ENCODE measurements around the gene GPM6B.
"Not testable (repeated sequence)": the region's sequence is repeated elsewhere in the genome, so short reads cannot be mapped to it uniquely, and the experiment has no call there.

GPM6B gene

GRCh38 chrX:13761606-13762414 lies 55.1 kb downstream of the GPM6B start:
- DNase-seq = no peak

DNA sequence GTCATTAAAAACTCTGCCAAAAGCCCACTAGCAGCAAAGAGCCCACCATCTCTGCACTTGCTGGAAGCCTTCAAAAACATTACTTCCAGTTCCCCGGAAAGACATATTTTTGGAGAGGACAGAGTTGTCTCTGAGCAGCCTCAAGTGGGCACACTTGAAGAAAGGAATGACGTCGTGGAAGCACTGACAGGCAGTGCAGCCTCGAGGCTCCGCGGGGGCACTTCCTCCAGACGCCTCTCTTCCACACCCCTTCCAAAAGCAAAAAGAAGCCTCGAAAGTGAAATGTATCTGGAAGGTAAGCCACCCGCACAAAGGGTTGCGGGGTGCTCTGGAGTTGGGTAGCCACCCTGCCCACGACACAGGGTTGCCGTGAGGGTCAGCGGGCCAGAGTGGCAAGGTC lies 56.5 kb downstream of the GPM6B start:
- no peak for DNase-seq

GRCh38 chrX:13759152-13759718 lies 57.7 kb downstream of the GPM6B start:
- DNase-seq = no peak

DNA sequence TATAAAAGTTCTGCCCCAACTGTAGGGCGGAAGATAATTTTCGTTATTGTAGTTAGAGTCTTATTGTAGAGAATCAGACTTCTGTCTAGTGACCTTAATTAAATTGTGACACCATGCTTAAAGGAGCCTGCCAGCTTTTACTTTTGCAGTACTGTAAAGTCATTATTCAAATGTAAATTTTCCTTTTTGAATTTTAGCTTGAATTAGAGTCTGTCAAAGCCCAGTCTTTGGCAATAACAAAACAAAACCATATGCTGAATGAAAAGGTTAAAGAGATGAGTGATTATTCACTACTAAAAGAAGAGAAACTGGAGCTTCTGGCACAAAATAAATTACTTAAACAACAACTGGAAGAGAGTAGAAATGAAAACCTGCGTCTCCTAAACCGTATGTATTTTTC lies 60.5 kb downstream of the GPM6B start:
- no peak for DNase-seq

GRCh38 chrX:13755254-13755653 lies 61.6 kb downstream of the GPM6B start:
- no peak for DNase-seq

- DNase-seq = no peak
These were observed 62.1 kb downstream of the GPM6B start for GRCh38 chrX:13754765-13755164.

DNA sequence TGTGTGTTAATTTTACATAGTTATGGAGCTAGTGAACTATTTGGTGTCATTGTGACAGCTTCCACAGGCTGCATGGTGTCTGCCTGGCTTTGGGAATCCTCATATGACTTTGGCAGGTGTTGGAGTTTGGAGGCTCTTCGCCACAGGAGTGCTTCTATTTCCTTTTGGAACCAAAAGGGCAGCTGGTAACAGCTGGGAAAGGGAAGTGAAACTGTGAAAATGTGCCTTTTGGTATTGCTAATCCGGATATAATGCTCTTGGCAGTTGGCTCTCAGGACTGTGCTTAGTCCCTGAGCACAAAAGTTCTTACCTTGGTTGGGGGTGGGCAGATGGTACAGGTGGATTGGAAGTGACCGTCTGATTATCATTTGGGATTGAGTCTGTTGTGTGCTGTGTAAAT lies 64.2 kb downstream of the GPM6B start:
- DNase-seq = no peak

- DNase-seq = no peak
These were observed 64.8 kb downstream of the GPM6B start for GRCh38 chrX:13752141-13752540.

- no peak for DNase-seq
These were observed 66.1 kb downstream of the GPM6B start for GRCh38 chrX:13750812-13751211.

- DNase-seq = peak; percentile 8
These were observed 66.7 kb downstream of the GPM6B start for GRCh38 chrX:13750204-13750603.

DNA sequence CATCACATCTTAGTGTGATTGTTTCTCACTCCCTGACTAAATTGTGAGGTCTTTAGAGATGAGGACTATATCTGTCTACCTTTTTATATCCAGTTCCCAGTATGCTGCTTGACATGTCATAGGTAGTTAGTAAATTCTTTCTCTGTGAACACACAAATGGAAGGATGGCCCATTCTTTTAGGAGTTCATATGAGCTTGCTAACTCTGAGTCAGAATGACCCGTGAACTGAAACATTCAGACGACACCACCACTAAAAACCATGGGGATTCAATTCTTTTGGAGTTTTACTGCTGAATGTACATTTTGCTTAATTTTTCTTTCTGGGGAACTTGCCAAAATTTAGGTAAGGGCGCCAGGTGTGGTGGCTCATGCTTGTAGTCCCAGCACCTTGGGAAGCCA lies 68.4 kb downstream of the GPM6B start:
- no peak for DNase-seq

GRCh38 chrX:13747836-13748235 lies 69.1 kb downstream of the GPM6B start:
- no peak for DNase-seq

GRCh38 chrX:13742397-13743176 lies 74.3 kb downstream of the GPM6B start:
- DNase-seq = no peak

GRCh38 chrX:13741695-13742094 lies 75.2 kb downstream of the GPM6B start:
- no peak for DNase-seq

DNA sequence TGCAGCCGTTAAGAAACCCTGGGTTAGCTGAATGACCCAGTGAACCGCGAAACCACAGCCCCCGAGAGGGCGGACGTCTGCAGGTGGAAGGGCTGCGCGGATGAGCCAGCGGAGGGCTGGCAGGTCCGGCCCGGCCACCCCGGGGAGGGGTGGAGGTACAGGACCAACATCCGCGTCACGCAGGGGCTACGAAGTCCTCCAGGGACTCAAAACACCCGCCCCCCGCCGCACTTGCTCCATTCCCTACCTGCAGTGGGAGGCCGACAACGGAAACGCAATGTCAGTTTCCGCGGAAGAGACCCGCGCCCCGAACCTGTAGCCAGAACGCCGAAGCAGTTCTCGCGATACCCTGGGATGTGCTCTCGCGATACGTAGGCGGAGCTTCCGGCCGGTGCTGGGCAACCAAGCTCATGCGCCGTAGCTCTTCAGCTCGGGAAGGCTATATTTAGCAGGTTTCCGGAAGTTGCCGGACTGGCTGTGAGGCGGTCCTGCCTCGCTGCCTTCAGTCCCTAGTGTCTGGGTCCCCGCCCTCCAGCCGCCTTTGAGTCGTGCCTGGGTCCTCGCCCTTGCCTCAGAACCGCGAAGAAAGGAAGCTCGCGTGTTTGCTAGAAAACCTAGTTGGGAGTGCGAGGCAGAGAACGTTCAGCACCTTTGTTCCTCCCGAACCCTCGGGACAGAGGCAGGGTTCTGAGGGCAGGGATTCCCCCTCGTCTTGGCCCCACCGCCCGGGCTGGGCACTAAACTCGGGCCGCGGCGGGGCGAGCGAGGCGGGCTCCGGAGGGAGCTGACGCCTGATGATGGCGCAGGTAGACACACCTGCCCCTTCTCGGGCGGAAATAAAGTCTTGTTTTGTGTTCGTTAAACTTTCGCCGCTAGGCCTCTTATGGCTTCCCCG lies 82.4 kb downstream of the GPM6B start, which contains the start of the genes OFD1 and TRAPPC2:
Gene OFD1, plus strand, starts transcription at position 471 of the 895 bp plus-strand sequence. Its CDS starts 324 bp downstream, at position 795.
Gene TRAPPC2, minus strand, starts transcription at position 343 of the 895 bp plus-strand sequence. CDS start 14,657 bp downstream, outside the sequence.
- DNase-seq = peak; percentile 78

DNA sequence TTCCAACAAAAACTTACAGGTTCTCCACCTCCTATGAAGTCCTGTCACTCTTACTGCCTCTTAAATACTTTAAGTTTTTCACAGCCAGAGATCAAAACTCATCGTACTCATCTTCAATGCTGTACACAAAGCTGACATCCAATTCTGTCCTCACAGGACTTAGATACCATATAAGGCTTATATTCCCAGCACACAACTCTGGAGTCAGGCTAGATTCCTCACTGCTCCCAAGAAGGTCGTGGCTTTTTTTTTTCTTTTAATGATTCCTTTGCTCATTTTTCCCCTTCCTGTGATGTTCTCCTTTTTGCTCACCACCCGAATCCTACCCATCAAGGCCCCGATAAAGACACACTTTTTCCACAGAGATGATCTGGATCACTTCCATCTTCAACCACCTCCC lies 83.4 kb downstream of the GPM6B start:
- no peak for DNase-seq

GRCh38 chrX:13732246-13733067 lies 84.4 kb downstream of the GPM6B start:
- DNase-seq = no peak

DNA sequence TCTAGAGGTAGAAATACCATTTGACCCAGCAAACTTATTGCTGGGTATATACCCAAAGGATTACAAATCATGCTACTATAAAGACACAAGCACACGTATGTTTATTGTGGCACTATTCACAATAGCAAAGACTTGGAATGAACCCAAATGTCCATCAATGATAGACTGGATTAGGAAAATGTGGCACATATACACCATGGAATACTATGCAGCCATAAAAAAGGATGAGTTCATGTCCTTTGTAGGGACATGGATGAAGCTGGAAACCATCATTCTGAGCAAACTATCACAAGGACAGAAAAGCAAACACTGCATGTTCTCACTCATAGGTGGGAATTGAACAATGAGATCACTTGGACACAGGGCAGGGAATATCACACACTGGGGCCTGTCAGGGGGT lies 86.4 kb downstream of the GPM6B start:
- DNase-seq = not testable (repeated sequence)

DNA sequence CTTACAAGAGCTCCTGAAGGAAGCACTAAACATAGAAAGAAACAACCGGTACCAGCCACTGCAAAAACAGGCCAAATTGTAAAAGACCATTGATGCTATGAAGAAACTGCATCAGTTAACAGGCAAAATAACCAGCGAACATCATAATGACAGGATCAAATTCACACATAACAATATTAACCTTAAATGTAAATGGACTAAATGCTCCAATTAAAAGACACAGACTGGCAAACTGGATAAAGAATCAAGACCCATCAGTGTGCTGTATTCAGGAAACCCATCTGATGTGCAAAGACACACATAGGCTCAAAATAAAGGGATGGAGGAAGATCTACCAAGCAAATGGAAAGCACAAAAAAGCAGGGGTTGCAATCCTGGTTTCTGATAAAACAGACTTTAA lies 90.3 kb downstream of the GPM6B start:
- not testable (repeated sequence) for DNase-seq

DNA sequence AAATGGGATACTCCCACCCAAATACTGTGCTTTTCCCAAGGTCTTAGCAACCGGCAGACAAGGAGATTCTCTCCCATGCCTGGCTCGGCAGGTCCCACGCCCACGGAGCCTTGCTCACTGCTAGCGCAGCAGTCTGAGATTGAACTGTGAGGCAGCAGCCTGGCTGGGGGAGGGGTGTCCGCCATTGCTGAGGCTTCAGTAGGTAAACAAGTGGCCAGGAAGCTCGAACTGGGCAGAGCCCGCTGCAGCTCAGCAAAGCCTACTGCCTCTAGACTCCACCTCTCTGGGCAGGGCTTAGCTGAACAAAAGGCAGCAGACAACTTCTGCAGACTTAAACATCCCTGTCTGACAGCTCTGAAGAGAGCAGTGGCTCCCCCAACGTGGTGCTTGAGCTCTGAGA lies 92.0 kb downstream of the GPM6B start:
- not testable (repeated sequence) for DNase-seq

DNA sequence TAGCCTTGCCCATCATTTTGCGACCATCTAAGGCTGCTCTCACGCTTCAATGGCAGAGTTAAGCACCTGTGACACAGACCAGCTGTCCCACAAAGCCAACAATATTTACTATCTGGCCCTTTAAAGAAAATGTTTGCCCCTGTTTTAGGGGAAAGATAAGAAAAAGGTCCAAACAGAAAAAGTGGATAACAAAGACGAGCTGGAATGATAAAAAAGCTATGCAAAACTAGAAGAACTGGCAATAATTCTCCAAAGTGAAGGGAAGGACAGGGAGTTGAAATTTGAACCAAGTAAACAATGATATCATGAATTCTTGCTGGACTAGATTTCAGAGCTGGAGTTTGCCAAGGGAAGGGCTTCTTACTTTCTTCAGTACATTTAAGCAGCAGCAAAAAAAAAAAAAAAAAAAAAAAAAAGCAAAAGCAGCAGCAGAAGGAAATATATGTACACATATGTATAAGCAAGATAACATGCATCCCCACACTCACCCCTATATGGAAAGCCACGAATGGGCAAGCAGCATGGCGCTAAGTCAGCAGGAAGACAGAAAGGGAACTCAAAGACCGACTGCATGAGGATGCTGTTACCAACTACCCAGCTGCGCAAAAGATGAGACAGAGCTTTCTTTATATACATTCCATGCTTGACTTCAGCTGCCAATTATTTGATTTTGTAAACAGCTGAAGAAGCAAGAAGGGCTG lies 94.9 kb downstream of the GPM6B start:
- no peak for DNase-seq

All from SHP77 treated with DMSO at 0.1 percent for 48 hours (cell line).